HG03097 (cell line): Measurements from ENCODE around the gene DSTYK.
"Not testable (repeated sequence)": the region's sequence is repeated elsewhere in the genome, so short reads cannot be mapped to it uniquely, and the experiment has no call there.

Source experiments
- ATAC-seq: cut with Tn5 transposase; IDR thresholded peaks from one replicate; pipeline ENCODE4 v1.9.1; 2021; ENCODE audit not compliant: unreplicated experiment, low FRiP score

The DSTYK gene

GRCh38 chr1:205243350-205244191 lies 32.1 kb upstream of the DSTYK start:
- ATAC-seq, result no peak

DNA sequence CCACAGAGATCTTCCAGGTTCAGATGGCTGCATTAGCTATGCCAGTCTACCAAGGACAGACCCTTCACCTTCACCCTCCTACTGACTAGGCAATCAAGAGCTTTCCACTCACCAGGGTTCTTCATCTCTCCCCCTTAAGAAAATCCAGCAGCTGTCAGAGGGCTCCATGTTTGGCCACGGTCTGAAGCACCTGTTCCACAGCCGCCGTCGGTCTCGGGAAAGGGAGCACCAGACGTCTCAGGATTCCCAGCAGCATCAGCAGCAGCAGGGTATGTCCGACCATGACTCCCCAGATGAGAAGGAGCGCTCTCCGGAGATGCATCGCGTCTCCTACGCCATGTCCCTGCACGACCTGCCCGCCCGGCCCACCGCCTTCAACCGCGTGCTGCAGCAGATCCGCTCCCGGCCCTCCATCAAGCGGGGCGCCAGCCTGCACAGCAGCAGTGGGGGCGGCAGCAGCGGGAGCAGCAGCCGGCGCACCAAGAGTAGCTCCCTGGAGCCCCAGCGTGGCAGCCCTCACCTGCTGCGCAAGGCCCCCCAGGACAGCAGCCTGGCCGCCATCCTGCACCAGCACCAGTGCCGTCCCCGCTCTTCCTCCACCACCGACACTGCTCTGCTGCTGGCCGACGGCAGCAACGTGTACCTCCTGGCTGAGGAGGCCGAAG lies 30.0 kb upstream of the DSTYK start:
- ATAC-seq, result no peak

- no peak for ATAC-seq
Observed at GRCh38 chr1:205240569-205240968, 29.1 kb upstream of the DSTYK start.

DNA sequence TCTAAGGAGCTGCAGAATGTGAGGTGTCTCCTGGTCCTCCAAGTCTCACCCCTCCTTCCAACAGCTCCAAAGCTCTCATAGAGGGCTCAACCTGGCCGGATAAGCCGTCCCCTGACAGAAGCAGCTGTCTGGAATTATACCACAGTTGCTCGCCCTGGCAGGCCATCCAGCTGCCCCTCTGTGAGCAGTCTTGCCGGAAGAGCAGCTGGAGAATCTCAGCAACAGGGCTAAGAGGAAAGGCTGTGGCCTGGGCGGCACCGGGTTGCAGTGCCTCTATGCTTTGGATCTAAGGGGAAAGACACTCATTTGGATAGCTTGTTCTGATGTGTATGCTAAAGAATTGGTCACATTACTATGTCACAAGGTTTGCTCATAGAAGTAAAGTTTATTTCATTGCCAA lies 28.6 kb upstream of the DSTYK start:
- ATAC-seq, result no peak

- ATAC-seq, result no peak
Observed at GRCh38 chr1:205239078-205239477, 27.6 kb upstream of the DSTYK start.

- no peak for ATAC-seq
Observed at GRCh38 chr1:205237526-205238484, 26.3 kb upstream of the DSTYK start.

- no peak for ATAC-seq
Observed at GRCh38 chr1:205236951-205237475, 25.5 kb upstream of the DSTYK start.

- no peak for ATAC-seq
Observed at GRCh38 chr1:205236526-205236925, 25.0 kb upstream of the DSTYK start.

DNA sequence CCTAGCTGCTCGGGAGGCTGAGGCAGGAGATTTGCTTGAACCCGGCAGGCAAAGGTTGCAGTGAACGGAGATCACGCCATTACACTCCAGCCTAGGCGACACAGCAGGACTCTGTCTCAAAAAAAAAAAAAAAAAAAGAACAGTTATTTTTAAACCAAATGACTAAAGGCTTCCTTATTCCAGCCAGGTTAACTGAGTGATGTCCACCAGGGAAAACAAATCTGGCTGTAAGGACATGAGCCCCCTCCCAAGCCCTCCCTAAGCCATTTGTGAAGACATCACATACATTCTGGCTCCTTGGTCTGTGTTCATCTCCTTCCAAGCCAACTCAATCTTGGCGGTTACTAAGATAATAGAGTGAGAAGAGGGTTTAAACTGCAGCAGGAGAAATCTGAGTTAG lies 24.4 kb upstream of the DSTYK start:
- no peak for ATAC-seq

DNA sequence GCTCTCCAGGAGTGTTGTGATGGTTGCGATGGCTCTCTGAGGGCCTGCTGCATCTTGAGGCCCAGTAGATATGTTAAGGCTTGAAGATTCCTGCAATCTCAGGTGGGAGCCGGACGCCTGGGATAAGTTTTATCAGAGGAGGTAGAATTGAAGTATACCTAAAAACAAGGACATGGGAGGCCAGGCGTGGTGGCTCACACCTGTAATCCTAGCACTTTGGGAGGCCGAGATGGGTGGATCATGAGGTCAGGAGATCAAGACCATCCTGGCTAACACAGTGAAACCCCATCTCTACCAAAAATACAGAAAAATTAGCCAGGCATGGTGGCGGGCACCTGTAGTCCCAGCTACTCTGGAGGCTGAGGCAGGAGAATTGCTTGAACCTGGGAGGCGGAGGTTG lies 22.5 kb upstream of the DSTYK start:
- ATAC-seq, result not testable (repeated sequence)

DNA sequence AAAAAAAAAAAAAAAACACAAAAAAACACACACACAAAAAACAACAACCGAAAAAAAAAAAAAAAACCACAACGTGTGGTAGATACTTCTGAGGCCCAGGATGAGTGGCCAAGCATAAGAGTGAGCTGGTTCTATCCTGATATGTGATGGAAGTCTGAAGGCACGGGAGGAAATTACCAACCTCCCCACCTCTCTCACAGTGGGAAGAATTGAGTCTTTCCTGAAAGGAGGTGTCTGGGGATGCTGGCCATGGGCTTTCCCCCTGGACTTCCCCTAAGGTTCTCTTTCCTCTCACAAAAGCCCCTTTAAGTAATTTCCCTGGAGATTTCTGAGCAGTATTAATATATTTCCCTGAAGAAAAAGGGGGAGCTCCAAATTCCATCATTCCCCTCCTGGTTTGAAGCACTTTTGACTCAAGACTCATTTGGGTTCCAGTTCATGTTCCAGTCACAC lies 21.5 kb upstream of the DSTYK start:
- no peak for ATAC-seq

- ATAC-seq, result no peak
Observed at GRCh38 chr1:205232127-205232820, 20.8 kb upstream of the DSTYK start.

- ATAC-seq, result no peak
Observed at GRCh38 chr1:205230982-205231381, 19.5 kb upstream of the DSTYK start.

- ATAC-seq, result no peak
Observed at GRCh38 chr1:205229916-205230700, 18.6 kb upstream of the DSTYK start.

DNA sequence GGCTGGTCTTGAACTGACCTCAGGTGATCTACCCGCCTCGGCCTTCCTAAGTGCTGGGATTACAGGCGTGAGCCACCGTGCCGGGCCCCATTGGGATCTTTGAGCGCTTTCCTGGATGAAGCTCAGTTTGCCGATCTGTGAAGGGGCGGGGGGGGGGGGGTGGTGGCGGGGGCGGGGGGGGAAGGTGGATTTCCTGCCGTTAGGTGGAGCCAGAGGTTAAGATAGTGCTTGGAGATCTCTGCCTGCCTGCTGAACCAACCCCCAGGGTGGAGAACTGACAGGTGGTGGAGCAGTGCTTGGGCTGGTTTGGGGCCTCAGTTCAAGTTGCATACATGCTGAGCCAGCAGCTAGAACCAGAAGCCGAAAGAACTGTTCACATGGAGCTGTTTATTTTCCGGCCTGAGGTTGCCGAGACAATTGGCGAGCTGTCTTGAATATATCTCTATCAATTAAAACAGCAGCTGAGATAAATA lies 17.9 kb upstream of the DSTYK start:
- no peak for ATAC-seq

- ATAC-seq, result peak; percentile 19
Observed at GRCh38 chr1:205228093-205228521, 16.6 kb upstream of the DSTYK start.

- ATAC-seq, result peak; percentile 84
Observed at GRCh38 chr1:205227584-205228013, 16.1 kb upstream of the DSTYK start, which contains the start of gene TMCC2. Gene TMCC2, plus strand, starts transcription at chr1:205227946. Its CDS starts 619 bp downstream, at chr1:205228565.

GRCh38 chr1:205226868-205227583 lies 15.5 kb upstream of the DSTYK start:
- ATAC-seq, result no peak
